Occipital lobe (tissue), 2 donors: Measurements from ENCODE around the gene ETHE1. TPM values are rescaled to one million over a fixed set of nuclear protein-coding genes. Genes with fewer than 3 reads are reported as not detected.
A peak's percentile ranks its signal among the peaks of the same experiment; 100 is the strongest.
"Not testable (repeated sequence)": the region's sequence is repeated elsewhere in the genome, so short reads cannot be mapped to it uniquely, and the experiment has no call there.

Experiments
- DNase-seq: peaks from one replicate; lab custom pipeline; 2025; lab: John Stamatoyannopoulos, UW
- total RNA-seq: library from RNA; depleted of rRNA; stranded (reverse); fragments of >200 nt; gene quantifications from one replicate; pipeline ENCODE4 v1.2.3, GENCODE V29; 2014

The ETHE1 gene
- total RNA-seq, 1 donor from 2014 or later = 16.8 TPM

GRCh38 chr19:43524922-43525835 is 1.8 kb downstream of the ETHE1 start:
- peak; percentile 31 for DNase-seq

GRCh38 chr19:43523696-43524095 is 3.3 kb downstream of the ETHE1 start:
- not testable (repeated sequence) for DNase-seq

- DNase-seq = no peak
Observed at GRCh38 chr19:43522929-43523328, 4.1 kb downstream of the ETHE1 start.

- DNase-seq = peak; percentile 67
Observed at GRCh38 chr19:43519436-43520088, 7.4 kb downstream of the ETHE1 start.

DNA sequence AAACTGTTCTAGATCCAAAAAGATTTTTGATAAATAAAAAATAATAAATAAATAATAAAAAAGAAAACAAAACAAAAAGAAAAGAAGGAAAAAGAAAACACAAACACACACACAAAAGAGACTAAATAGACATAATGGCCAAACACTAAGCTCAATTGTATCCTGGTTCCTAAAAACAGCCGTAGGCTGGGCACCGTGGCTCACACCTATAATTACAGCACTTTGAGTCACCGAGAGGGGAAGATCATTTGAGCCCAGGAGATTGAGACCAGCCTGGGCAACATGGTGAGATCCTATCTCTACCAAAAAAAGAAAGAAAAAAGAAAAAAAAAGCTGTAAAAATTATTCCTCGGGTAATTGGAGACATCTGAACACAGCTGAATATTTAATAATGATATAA is 8.9 kb downstream of the ETHE1 start:
- DNase-seq = no peak

- DNase-seq = not testable (repeated sequence)
Observed at GRCh38 chr19:43512399-43512798, 14.6 kb downstream of the ETHE1 start.

GRCh38 chr19:43511324-43511723 is 15.7 kb downstream of the ETHE1 start:
- DNase-seq = no peak

GRCh38 chr19:43510713-43511112 is 16.3 kb downstream of the ETHE1 start:
- no peak for DNase-seq

GRCh38 chr19:43507880-43508279 is 19.1 kb downstream of the ETHE1 start:
- DNase-seq = no peak

DNA sequence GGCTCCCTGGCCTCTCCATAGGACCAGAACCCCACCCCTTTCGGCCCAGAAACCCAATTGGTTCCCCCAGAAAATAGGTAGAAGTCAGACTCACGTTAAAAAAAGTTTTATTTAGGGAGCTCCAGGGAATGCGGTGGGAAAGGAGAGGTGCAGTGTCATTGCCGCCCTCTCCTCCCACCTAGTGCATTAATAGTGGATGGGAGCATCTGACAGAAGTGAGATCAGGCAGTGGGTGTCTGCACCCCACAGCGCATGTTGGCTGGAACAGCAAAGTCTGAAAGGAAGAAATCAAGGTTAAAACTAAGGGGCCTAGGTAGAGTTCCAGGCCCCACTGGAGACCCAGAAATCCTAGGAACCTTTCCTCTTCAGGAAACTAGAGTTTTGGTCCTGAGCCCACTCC is 20.4 kb downstream of the ETHE1 start:
- DNase-seq = no peak

DNA sequence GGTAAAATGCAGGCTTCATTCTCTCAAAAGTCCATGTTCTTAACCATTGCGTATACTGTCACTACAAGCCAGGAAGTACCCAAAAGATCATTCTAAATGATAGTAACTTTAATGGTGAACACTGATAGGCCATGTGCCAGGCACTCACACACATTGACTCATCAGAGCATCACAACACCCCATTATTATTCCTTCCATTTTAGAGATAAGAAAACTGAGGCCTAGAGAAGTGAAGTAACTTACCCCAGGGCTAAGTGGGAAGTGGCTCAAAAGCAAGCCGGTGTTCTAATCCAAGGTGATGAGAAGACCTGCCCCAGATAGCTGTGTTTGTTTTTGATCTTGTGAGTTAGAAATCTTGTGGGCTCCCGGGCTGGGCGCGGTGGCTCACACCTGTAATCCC is 21.1 kb downstream of the ETHE1 start:
- DNase-seq = no peak

DNA sequence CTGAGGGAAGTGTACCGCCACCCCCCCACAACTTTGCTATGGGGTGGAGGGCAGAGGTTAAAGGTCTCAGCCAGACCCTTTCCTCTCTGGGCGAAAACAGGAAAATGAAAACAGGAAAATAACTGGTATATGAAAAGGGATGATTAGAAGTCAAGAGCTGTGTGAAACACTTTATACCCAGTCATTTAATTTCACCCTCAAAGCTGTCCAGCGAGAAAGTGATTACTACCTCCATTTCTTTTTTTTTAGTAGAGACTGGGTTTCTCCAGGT is 21.9 kb downstream of the ETHE1 start:
- DNase-seq = no peak

DNA sequence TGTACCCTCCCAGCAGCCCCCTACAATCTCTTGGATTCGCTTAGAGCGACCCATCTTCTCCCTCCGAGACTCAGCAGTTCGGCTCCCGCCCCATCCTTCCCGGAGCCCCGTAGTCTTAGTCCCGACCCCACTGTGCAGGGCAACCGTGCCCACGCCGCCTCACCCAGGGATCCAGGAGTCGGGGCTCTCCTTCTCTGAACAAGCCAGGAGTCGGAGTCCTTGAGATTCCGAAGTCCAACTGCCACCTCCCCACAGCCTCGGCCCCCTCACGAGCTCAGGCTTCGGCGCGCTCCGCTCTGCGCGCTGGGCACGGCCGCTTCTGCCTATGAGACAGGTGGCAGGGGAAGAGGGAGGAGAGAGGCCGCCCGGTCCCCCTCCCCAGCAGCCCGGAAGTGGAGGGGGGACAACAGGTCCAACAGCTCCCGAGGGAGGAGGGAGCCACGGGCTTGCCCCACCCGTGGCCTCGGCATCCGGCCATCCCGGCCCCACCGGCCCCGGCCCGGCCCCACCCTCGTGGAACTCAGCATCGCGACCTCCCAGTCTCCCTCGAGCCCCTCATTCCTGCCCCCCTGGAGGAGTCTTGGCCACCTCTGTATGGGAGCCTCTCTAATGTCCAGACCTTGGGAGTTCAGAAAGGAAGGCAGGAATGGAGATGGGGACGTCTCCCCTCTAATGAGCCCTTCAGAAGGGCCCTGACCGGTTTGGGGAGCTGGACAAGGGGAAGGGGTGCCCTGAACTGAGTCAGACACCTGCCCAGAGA is 22.4 kb downstream of the ETHE1 start, which contains the start of gene PHLDB3:
TSS of gene PHLDB3 (minus strand) at position 321 of the 760 bp plus-strand sequence. CDS start 628 bp downstream, outside the sequence.
- DNase-seq = no peak

GRCh38 chr19:43503501-43504425 is 23.2 kb downstream of the ETHE1 start:
- peak; percentile 92 for DNase-seq

- DNase-seq = no peak
Observed at GRCh38 chr19:43502419-43502976, 24.5 kb downstream of the ETHE1 start.

- no peak for DNase-seq
Observed at GRCh38 chr19:43501661-43502418, 25.2 kb downstream of the ETHE1 start.

GRCh38 chr19:43499042-43499441 is 28.0 kb downstream of the ETHE1 start:
- no peak for DNase-seq

DNA sequence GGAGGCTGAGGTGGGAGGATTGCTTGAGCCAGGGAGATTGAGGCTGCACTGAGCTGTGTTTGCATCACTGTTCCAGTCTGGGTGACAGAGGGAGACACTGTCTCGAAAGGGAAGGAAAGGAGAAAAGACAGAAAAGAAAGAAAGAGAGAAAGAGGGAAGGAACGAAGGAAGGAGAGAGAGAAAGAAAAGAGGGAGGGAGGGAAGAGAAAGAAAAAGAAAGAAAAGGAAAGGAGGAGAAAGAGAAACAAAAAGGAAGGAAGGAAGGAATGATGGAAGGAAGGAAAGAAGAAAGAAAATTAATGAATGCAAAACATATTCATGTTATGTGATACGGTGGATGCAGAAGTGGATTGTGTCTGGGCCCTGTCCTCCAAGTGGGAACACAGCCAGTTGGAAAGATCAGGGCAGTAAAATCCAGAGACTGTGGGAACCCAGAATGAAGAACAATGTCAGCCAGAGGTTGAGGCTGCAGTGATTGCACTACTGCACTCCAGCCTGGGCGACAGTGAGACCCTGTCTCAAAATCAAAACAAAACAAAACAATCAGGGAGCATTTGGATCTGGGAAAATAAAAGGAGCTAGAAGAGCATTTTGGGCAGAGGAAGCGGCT is 28.7 kb downstream of the ETHE1 start:
- DNase-seq = no peak

DNA sequence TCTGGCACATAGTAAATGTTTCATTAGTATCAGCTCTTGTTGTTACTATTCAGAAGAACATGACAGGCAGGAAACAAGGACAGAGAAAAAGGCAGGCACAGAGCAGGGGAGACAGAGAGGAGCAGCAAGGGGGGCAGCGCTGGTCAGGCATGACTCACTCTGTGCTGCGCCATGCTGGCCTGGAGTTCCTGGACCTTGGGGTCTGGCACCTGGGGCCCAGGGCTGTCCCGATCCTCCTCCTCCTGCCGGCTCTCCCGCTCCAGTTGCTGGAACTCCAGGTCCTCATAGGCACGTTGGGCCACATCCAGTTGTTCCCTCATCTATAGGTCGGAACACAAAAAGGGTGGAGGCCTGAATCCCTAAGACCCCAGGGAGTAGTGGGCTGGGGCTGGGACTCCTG is 30.0 kb downstream of the ETHE1 start:
- no peak for DNase-seq

DNA sequence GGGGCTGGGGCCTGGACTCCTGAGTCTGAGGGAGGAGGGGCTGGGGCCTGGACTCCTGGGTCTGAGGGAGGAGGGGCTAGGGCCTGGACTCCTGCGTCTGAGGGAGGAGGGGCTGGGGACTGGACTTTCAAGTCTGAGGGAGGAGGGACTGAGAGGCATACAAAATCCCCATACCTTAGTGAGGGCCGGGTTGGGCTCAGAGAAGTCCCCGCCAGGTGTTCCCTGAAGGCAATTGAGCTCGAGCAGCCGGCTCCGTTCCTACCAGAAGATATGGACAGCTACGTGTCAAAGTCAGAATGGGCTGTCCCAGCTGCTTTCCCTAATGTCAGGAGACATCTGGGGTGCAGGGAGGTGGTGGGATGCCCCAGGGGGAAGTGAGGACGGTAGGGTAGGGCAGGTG is 31.9 kb downstream of the ETHE1 start:
- DNase-seq = no peak
